HepG2 (cell line): ENCODE data around the gene MRRF. TPM values are rescaled to one million over a fixed set of nuclear protein-coding genes. Genes with fewer than 3 reads are reported as not detected.

Experiments
- AGO2 ChIP-seq: fragments of 200-400 bp; formaldehyde crosslinking; optimal IDR thresholded peaks from 2 replicates; pipeline ENCODE3; 2017; ENCODE audit warnings: mild to moderate bottlenecking, low read depth, low read length, moderate library complexity
- BRF2 ChIP-seq: sonication (generic); formaldehyde crosslinking; IDR thresholded peaks from 2 replicates; pipeline ENCODE4 v1.8.1; 2022; ENCODE audit warnings: mild to moderate bottlenecking, missing genetic modification reagents
- E2F2 ChIP-seq: sonication (generic); formaldehyde crosslinking; IDR thresholded peaks from 2 replicates; pipeline ENCODE4 v1.4.0; 2020; ENCODE audit warnings: missing genetic modification reagents, borderline replicate concordance
- GATAD2A ChIP-seq: IDR thresholded peaks from 2 replicates; pipeline ENCODE4 v1.6.1; 2016
- HMGXB3 ChIP-seq: sonication (generic); formaldehyde crosslinking; IDR thresholded peaks from 2 replicates; pipeline ENCODE4 v1.4.0; 2020; ENCODE audit warnings: missing genetic modification reagents, borderline replicate concordance
- NCOR1 ChIP-seq: fragments of 200-600 bp; sonication (generic); IDR thresholded peaks from 2 replicates; pipeline ENCODE4 v1.7.0; 2017; ENCODE audit warnings: antibody characterized with exemption, low read length, borderline replicate concordance
- RFX3 ChIP-seq: IDR thresholded peaks from 2 replicates; pipeline ENCODE4 v1.6.1; 2016; ENCODE audit warnings: missing biosample characterization, missing genetic modification reagents
- SAFB2 ChIP-seq: sonication (generic); formaldehyde crosslinking; IDR thresholded peaks from 2 replicates; pipeline ENCODE4 v1.5.1; 2020; ENCODE audit warnings: missing genetic modification reagents, low read depth, mild to moderate bottlenecking, borderline replicate concordance
- SMAD9 ChIP-seq: sonication (generic); formaldehyde crosslinking; IDR thresholded peaks from 2 replicates; pipeline ENCODE4 v1.5.1; 2020; ENCODE audit warnings: mild to moderate bottlenecking, missing genetic modification reagents
- ZC3H4 ChIP-seq: sonication (generic); formaldehyde crosslinking; IDR thresholded peaks from 2 replicates; pipeline ENCODE4 v1.4.0; 2020; ENCODE audit warnings: missing genetic modification reagents, borderline replicate concordance
- ZNF431 ChIP-seq: sonication (generic); formaldehyde crosslinking; IDR thresholded peaks from 2 replicates; pipeline ENCODE4 v1.9.0; 2022; ENCODE audit warnings: missing genetic modification reagents, low read depth, mild to moderate bottlenecking, borderline replicate concordance
- ZNF460 ChIP-seq: sonication (generic); formaldehyde crosslinking; IDR thresholded peaks from 2 replicates; pipeline ENCODE4 v1.5.1; 2020; ENCODE audit warnings: missing genetic modification reagents, mild to moderate bottlenecking, borderline replicate concordance
- ZNF543 ChIP-seq: sonication (generic); formaldehyde crosslinking; IDR thresholded peaks from 2 replicates; pipeline ENCODE4 v1.4.0; 2020; ENCODE audit warnings: mild to moderate bottlenecking, missing genetic modification reagents
- ZNF724P ChIP-seq: sonication (generic); formaldehyde crosslinking; IDR thresholded peaks from 2 replicates; pipeline ENCODE4 v1.8.0; 2022; ENCODE audit warnings: missing genetic modification reagents, borderline replicate concordance
- polyA plus RNA-seq, 8 experiments: library from polyadenylated mRNA; depleted of rRNA in 3 of 8; stranded (reverse) in 7 of 8; unstranded in 1 of 8; fragments of >200 nt; fragmentation: Illumina TruSeq in 4 of 8; extraction: Trizol in 4 of 8; gene quantifications; 2 replicates each; pipeline versions ENCODE4 v1.2.1 to v1.2.3, GENCODE V29; 2011 to 2016; ENCODE audit warnings: low read depth in 4 of 8, missing spikeins in 1 of 8, mixed read lengths in 1 of 8; ENCODE audit not compliant: insufficient read depth in 1 of 8
- total RNA-seq, 5 experiments: library from RNA; depleted of rRNA; stranded (reverse); fragments of >200 nt; fragmentation: Illumina TruSeq; extraction: Trizol; gene quantifications; 2 replicates each; pipeline ENCODE4 v1.2.3, GENCODE V29; 2016; ENCODE audit warnings: low read depth in 1 of 5
- TF ChIP-seq, protein P1 (sequence below): sonication (generic); formaldehyde crosslinking; IDR thresholded peaks from one replicate; pipeline ENCODE4 v1.5.1; 2020; ENCODE audit warnings: mild to moderate bottlenecking, missing genetic modification reagents; ENCODE audit errors: not compliant biosample characterization

Gene MRRF
- total and polyA plus RNA-seq, 2 of the 13 experiments (the other 11 are each of a cell fraction or from before 2014, with no cell fraction given) = 37.3 to 44.3 TPM

DNA sequence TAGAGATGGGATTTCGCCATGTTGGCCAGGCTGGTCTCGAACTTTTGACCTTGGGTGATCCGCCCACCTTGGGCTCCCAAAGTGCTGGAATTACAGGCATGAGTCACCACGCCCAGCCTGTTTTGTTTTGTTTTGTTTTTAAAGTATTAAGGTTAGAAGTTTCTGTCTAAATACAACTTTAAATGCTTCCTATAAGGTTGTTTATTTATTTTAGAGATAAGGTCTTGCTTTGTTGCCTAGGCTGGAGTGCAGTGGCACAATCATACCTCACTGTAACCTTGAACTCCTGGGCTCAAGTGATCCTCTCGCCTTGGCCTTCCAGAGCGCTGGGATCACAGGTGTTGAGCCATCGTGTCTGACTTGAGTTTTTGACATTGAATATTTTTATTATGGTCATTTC is 11.4 kb downstream of the MRRF start (continued):
- TF ChIP-seq, protein P1, sequence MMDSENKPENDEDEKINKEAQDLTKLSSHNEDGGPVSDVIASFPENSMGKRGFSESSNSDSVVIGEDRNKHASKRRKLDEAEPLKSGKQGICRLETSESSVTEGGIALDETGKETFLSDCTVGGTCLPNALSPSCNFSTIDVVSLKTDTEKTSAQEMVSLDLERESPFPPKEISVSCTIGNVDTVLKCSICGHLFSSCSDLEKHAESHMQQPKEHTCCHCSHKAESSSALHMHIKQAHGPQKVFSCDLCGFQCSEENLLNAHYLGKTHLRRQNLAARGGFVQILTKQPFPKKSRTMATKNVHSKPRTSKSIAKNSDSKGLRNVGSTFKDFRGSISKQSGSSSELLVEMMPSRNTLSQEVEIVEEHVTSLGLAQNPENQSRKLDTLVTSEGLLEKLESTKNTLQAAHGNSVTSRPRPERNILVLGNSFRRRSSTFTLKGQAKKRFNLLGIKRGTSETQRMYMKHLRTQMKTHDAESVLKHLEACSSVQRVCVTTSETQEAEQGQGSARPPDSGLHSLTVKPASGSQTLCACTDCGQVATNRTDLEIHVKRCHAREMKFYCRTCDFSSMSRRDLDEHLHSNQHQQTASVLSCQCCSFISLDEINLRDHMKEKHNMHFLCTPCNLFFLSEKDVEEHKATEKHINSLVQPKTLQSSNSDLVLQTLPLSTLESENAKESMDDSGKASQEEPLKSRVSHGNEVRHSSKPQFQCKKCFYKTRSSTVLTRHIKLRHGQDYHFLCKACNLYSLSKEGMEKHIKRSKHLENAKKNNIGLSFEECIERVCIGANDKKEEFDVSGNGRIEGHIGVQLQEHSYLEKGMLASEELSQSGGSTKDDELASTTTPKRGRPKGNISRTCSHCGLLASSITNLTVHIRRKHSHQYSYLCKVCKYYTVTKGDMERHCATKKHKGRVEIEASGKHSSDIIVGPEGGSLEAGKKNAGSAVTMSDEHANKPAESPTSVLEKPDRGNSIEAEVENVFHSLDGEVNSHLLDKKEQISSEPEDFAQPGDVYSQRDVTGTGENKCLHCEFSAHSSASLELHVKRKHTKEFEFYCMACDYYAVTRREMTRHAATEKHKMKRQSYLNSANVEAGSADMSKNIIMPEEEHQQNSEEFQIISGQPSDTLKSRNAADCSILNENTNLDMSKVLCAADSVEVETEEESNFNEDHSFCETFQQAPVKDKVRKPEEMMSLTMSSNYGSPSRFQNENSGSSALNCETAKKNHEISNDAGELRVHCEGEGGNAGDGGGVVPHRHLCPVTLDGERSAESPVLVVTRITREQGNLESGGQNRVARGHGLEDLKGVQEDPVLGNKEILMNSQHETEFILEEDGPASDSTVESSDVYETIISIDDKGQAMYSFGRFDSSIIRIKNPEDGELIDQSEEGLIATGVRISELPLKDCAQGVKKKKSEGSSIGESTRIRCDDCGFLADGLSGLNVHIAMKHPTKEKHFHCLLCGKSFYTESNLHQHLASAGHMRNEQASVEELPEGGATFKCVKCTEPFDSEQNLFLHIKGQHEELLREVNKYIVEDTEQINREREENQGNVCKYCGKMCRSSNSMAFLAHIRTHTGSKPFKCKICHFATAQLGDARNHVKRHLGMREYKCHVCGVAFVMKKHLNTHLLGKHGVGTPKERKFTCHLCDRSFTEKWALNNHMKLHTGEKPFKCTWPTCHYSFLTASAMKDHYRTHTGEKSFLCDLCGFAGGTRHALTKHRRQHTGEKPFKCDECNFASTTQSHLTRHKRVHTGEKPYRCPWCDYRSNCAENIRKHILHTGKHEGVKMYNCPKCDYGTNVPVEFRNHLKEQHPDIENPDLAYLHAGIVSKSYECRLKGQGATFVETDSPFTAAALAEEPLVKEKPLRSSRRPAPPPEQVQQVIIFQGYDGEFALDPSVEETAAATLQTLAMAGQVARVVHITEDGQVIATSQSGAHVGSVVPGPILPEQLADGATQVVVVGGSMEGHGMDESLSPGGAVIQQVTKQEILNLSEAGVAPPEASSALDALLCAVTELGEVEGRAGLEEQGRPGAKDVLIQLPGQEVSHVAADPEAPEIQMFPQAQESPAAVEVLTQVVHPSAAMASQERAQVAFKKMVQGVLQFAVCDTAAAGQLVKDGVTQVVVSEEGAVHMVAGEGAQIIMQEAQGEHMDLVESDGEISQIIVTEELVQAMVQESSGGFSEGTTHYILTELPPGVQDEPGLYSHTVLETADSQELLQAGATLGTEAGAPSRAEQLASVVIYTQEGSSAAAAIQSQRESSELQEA = no peak
- no peak for TF ChIP-seq RFX3
- TF ChIP-seq ZC3H4 (CRISPR knock-in tag) = no peak
- no peak for TF ChIP-seq E2F2 (CRISPR knock-in tag)
- no peak for TF ChIP-seq ZNF460
- TF ChIP-seq ZNF543 (CRISPR knock-in tag) = no peak
- TF ChIP-seq ZNF431 (CRISPR knock-in tag) = no peak
- no peak for TF ChIP-seq BRF2 (CRISPR knock-in tag)
- no peak for TF ChIP-seq SMAD9
- no peak for TF ChIP-seq AGO2
- TF ChIP-seq HMGXB3 = no peak
- peak; percentile 55; the same call in 1 of the 2 replicates for TF ChIP-seq NCOR1
- no peak for TF ChIP-seq SAFB2 (CRISPR knock-in tag)
- TF ChIP-seq ZNF724P (CRISPR knock-in tag) = no peak
- TF ChIP-seq GATAD2A (CRISPR knock-in tag) = peak; percentile 29
